HG03095 (cell line): Measurements from ENCODE around the gene MISP3.
"Not testable (repeated sequence)": the region's sequence is repeated elsewhere in the genome, so short reads cannot be mapped to it uniquely, and the experiment has no call there.

Source experiments
- ATAC-seq: cut with Tn5 transposase; IDR thresholded peaks from one replicate; pipeline ENCODE4 v1.9.1; 2021; ENCODE audit warnings: moderate library complexity; ENCODE audit not compliant: unreplicated experiment

The MISP3 gene

DNA sequence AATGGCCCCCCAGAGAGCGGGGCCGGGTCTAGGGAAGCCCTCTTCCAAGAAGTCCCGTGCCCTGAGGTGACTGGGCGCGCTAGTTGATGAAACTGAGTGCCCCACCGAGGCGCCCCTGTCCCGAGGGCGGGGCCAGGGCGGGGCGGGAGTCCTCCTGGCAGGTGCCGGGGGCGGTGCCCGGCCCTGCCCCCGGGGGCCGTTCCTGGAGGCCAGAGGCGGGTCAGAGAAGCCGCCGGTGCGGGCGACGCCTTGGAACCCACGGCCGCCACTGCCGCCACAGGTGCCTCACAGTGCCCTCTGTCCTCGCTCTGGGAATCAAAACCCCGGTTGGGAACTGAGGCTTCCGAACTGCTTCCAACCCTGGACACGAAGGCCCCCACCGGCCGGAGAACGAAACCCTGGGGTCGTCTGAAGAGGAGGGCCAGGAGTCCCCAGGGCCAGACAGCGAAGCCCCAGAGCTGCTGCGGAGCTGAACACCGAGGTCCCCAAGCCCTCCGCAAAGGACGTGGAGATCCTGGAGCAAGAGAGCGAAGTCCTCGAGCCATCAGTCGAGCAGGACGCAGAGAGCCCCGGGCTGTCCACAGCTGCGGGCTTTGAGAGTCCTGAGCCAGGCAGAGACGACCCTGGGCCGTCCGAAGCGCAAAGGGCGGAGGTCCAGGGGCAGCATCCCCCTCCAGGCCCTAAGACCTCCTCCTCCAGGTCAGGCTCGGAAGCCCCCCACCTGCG is at the start of gene MISP3:
Gene MISP3 (plus strand): TSS at position 252 of the 726 bp plus-strand sequence. CDS start 524 bp downstream, outside the sequence.
- ATAC-seq, result no peak

DNA sequence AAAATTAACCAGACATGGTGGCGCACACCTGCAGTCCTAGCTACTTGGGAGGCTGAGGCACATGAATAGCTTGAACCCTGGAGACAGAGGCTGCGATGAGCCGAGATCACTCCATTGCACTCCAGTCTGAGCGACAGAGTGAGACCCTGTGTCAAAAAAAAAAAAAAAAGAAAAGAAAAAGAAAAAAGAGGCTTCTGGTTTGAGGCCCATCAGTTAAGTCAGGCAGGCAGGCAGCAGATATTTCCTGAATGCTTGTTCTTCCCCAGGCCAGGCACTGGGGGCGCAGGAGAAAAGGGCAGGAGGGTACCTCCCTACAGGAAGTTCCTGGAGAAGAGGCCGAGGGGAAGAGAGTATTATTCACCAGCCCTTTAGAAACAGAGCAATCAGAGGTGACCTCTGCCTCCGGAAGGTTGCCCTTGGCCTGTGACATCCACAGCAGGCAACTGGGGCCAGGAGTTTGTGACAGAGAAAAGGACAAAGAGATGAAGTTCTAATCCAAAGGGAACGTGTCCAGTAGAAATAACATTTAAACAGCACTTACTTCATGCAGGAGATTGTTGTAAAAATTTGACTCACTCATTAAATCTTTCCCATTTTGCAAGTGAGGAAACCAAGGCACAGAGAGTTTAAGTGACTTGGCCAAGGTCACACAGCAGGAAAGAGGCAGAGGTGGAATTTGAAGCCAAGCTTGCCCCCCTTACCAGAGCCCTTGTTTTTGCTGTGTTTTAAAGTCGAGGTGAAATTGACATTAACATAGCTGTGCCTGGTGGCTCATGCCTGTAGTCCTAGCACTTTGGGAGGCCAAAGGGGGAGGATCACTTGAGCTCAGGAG is 49.0 kb upstream of the MISP3 start:
- ATAC-seq, result no peak

DNA sequence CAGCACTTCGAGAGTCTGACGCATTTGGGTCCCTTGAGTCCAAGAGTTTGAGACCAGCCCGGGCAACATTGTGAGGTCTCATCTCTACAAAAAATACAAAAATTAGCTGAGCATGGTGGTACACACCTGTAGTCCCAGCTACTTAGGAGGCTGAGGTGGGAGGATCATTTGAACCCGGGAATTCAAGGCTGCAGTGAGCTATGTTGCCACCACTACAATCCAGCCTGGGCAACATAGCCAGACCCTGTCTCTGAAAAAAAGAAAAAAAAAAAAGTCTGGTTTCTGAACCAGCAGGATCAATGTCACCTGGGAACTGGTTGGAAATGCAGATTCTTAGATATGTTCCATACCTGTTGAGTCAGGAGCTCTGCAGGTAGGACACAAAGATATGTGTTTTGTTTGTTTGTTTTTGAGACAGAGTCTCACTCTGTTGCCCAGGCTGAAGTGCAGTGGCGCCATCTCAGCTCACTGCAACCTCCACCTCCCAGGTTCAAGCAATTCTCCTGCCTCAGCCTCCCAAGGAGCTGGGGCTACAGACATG is 45.9 kb upstream of the MISP3 start:
- not testable (repeated sequence) for ATAC-seq

DNA sequence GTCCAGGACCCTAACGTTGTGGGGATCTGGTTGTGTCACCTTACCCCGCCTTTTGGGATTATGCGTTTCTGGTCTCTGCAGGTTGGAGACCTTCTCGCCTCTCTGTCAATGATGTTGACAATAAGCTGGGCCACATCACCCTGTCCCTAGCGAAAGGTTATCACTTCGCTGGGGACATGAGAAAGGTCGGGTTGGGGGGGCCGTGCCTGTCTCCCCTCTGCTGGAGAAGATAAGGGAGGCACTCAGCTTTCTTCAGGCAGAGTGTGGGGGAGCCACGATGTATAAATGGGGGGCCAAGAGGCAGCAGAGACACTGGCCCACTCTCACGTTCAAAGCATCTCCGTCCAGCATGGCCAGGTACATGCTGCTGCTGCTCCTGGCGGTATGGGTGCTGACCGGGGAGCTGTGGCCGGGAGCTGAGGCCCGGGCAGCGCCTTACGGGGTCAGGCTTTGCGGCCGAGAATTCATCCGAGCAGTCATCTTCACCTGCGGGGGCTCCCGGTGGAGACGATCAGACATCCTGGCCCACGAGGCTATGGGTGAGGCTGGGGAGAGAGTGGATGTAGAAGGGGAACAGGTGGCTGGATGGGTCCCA is 44.6 kb upstream of the MISP3 start, which contains the start of gene RLN3:
Gene RLN3 (plus strand): TSS at position 293 of the 595 bp plus-strand sequence. CDS start 57 bp downstream, at position 350.
- ATAC-seq, result no peak

DNA sequence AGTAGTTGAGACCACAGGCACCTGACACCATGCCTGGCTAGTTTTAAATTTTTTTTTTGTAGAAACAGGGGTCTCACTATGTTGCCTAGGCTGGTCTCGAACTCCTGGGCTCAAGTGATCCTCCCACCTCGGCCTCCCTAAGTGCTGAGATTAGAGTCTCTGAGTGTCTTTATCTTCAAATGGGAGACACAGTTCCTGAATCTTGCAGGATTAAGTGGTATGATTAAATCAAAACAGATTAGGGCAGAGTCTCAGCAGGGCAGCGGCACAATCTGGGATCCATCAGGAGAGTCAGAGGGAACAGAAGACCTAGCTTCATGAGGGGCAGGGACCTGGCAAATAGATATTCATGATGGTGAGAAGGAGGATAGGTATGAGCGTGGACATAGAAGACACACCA is 43.7 kb upstream of the MISP3 start:
- no peak for ATAC-seq

DNA sequence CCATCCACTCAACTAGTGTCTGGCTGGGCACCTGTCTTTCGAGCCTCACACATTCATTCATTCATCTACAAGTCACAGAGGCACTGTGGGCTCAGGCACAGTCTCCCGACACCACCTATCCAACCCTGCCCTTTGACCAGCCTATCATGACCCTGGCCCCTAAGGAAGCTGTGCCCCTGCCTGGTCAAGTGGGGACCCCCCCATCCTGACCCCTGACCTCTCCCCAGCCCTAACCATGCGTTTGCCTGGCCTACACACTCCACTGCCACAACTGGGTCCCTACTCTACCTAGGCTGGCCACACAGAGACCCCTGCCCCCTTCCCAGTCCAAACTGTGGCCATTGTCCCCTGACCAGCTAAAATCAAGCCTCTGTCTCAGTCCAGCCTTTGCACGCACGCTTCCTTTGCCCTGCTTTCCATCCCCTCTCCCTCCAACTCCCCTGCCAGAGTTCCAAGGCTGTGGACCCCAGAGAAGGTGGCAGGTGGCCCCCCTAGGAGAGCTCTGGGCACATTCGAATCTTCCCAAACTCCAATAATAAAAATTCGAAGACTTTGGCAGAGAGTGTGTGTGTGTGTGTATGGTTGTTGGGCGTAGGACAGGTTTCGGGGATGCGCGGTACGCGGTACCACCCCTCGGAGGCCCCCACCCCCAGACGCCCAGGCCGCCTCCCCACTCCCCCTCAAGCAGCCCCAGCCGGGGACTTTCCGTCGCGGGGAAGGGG is 41.4 kb upstream of the MISP3 start:
- ATAC-seq, result no peak

DNA sequence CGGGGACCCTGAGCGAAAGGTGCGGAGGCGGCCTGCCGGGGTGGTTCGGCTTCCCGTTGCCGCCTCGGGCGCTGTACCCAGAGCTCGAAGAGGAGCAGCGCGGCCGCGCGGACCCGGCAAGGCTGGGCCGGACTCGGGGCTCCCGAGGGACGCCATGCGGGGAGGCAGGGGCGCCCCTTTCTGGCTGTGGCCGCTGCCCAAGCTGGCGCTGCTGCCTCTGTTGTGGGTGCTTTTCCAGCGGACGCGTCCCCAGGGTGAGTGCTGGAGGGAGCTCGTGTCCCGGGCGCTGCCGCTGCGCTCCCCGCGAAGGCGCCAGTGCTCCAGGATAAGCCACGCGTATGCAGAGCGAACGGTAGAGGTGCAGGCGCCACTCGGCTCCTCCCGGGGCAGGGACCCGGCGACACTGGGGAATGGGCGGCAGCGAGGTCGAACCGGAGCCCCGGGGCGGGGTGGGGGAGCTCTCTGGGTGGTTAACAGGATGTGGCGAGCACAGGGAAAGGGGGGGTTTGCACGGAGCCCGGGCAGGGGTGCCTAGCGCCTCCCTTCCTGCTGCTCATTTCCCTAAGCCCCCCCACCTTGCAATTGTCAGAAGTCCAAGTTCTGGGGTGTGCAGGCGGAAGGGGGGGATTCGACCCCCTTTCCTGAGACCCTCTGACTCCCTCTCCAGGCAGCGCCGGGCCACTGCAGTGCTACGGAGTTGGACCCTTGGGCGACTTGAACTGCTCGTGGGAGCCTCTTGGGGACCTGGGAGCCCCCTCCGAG is 40.7 kb upstream of the MISP3 start, which contains the start of gene IL27RA:
Gene IL27RA (plus strand): TSS at position 44 of the 762 bp plus-strand sequence. CDS start 111 bp downstream, at position 155.
- no peak for ATAC-seq

DNA sequence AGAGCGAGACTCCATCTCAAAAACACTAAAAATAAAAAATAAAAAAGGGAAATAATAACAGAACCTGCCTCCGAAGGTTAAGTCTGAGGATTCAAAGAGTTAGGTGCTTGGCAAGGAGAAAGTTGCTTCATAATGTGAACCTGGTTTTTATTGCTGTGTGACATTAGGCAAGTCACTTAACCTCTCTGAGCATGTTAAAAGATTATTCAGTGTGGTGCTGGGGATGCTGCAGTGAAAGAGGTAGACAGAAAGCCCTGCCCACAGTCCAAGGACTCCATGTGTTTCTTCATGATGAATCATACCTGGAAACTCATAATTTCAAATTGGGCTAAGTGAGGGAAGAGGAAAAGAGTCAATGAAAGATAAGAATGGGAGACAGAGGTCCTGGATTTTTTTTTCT is 38.6 kb upstream of the MISP3 start:
- no peak for ATAC-seq

DNA sequence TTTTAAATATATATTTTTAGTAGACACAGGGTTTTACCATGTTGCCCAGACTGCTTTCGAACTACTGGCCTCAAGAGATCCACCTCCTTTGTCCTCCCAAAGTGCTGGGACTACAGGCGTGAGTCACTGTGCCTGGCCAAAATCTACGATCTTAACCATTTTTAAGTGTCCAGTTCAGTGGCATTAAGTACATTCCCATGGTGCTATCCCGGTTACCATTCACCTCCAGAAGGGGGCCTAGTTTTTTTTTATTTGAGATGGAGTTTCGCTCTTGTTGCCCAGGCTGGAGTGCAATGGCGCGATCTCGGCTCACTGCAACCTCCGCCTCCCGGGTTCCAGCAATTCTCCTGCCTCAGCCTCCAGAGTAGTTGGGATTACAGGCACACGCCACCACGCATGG is 37.4 kb upstream of the MISP3 start:
- not testable (repeated sequence) for ATAC-seq

DNA sequence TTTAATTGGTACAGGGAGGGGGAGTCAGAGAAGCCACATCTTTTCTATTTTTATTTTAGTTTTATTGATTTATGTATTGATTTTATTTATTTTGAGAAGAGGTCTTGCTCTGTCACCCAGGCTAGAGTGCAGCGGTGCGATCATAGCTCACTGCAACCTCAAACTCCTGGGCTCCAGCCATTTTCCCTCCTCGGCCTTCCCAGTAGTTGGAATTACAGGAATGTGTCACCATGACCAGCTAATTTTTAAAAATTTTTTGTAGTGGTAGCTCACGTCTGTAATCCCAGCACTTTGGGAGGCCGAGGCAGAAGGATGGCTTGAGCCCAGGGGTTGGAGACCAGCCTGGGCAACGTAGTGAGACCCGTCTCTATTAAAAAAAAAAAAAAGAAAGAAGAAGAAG is 36.9 kb upstream of the MISP3 start:
- no peak for ATAC-seq

DNA sequence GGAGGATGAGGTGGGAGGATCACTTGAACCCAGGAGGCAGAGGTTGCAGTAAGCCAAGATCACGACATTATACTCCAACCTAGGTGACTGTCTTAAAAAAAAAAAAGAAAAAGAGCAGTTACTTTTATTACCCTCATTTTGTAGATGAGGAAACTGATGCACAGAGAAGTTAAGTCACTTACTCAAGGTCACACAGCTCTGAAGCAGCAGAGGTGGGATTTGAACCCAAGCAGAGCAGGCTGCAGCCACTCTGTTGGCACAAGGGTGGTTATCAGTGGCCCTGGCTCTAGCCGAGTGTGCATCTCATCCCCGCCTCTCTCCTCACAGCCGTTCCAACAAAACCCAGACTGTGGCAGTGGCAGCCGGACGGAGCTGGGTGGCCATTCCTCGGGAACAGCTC is 33.4 kb upstream of the MISP3 start:
- ATAC-seq, result no peak

DNA sequence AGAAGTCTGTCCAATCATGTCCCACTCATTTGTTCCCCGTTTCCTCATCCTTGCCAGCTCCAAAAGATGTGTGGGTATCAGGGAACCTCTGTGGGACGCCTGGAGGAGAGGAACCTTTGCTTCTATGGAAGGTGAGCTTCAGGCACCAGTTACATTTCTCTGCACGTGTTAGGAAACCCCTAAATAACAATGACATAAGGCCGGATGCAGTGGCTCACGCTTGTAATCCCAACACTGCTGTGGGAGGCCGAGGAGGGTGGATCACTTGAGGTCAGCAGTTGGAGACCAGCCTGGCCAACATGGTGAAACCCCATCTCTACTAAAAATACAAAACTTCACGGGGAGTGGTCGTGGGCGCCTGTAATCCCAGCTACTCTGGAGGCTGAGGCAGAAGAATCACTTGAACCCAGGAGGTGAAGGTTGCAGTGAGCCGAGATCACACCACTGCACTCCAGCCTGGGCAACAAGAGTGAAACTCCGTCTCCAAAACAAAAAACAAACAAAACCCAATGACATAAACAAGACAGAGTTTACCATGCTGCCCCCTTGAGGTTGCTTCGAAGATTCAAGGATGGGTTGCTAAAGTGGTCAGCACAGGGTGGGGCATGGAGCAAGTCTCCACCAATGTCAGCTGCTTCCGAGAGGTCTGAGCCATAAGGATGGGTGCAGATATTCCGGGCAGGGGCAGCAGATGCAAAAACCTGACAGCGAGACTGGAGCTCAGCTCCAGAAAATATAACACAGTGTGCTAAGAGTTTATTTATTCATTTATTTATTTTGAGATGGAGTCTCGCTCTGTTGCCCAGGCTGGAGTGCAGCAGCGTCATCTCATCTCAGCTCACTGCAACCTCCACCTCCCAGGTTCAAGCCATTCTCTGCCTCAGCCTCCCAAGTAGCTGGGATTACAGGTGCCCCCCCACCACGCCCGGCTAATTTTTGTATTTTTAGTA is 29.7 kb upstream of the MISP3 start:
- not testable (repeated sequence) for ATAC-seq

DNA sequence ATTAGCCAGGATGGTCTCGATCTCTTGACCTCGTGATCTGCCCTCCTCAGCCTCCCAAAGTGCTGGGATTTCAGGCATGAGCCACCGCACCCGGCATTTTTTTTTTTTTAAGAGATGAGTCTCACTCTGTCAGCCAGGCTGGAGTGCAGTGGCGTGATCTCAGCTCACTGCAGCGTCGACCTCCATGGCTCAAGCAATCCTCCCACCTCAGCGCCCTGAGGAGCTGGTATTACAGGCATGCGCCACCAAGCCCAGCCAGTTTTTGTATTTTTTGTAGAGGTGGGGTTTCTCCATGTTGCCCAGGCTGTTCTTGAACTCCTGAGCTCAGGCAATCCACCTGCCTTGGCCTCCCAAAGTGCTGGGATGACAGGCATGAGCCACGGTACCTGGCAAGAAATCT is 24.7 kb upstream of the MISP3 start:
- ATAC-seq, result not testable (repeated sequence)

DNA sequence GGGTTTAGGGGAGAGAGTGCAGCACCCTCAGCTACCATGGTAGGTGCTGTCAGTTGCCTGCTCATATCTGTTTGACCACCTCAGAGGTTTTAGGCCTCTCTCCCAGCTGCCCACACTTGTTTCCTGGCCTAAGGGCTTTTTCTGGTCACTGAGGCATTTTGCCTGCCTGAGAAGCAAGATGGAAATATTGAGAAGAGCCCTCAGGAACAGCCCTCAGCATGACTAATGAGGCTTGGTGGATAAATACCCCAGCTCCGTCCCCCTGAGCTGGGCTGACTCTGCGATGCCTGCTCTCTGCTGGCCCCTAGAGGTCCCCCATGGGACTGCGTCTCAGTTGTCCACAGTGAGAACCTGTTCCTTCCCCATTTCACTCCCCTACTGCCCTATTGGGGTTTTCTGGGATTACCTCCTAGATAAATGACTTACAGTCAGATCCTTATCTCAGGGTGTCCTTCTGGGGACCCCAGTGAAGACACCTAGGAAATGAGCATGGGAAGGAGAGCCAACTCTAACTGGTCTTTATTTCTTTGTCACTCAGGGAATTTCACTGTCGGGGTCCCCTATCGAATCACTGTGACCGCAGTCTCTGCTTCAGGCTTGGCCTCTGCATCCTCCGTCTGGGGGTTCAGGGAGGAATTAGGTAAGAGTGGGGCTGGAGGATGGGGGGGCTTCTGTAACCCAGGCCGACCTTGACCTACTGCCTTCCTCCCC is 24.0 kb upstream of the MISP3 start:
- no peak for ATAC-seq

DNA sequence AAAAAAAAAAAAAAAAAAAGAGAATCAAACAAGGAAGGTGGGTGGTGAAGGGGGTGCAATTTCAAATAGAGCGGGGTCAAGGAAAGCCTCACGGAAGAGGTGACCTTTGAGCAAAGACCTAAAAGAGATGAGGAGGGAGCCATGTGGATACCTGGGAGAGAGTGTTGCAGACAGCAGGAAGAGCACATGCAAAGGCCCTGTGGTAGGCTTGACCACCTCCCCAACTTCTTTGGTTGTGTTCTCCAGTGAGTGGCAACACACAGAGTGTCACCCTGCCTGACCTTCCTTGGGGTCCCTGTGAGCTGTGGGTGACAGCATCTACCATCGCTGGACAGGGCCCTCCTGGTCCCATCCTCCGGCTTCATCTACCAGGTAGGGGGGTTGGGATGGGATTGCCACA is 22.1 kb upstream of the MISP3 start:
- ATAC-seq, result no peak

DNA sequence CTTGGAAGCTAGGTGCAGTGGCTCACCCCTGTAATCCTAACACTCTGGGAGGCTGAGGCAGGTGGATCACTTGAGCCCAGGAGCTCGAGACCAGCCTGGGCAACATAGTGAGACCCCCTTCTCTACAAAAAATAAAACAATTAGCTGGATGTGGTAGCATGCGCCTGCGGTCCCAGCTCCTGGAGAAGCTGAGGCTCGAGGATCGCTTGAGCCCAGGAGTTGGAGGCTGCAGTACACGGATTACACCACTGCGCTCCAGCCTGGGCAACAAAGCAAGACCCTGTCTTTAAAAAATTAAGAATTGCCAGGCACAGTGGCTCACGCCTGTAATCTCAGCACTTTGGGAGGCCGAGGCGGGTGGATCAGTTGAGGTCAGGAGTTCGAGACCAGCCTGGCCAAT is 21.6 kb upstream of the MISP3 start:
- not testable (repeated sequence) for ATAC-seq

DNA sequence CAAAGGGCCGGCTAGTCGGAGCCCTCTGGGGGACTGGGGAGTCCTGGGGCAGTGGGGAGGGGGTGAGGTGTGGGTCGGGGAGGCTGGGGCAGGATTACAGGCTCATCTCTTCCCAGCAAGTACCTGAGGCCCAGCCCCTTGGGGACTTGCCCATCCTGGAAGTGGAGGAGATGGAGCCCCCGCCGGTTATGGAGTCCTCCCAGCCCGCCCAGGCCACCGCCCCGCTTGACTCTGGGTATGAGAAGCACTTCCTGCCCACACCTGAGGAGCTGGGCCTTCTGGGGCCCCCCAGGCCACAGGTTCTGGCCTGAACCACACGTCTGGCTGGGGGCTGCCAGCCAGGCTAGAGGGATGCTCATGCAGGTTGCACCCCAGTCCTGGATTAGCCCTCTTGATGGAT is 20.6 kb upstream of the MISP3 start:
- no peak for ATAC-seq

DNA sequence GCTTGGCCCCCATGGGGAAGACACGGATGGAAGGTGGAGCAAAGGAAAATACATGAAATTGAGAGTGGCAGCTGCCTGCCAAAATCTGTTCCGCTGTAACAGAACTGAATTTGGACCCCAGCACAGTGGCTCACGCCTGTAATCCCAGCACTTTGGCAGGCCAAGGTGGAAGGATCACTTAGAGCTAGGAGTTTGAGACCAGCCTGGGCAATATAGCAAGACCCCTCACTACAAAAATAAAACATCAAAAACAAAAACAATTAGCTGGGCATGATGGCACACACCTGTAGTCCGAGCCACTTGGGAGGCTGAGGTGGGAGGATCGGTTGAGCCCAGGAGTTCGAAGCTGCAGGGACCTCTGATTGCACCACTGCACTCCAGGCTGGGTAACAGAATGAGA is 20.1 kb upstream of the MISP3 start:
- ATAC-seq, result no peak
